ENCODE data around the gene BBC3. TPM values are rescaled to one million over a fixed set of nuclear protein-coding genes. Genes with fewer than 3 reads are reported as not detected.

Gene BBC3
- total RNA-seq, 1 donor from 2014 or later = 14.9 TPM

DNA sequence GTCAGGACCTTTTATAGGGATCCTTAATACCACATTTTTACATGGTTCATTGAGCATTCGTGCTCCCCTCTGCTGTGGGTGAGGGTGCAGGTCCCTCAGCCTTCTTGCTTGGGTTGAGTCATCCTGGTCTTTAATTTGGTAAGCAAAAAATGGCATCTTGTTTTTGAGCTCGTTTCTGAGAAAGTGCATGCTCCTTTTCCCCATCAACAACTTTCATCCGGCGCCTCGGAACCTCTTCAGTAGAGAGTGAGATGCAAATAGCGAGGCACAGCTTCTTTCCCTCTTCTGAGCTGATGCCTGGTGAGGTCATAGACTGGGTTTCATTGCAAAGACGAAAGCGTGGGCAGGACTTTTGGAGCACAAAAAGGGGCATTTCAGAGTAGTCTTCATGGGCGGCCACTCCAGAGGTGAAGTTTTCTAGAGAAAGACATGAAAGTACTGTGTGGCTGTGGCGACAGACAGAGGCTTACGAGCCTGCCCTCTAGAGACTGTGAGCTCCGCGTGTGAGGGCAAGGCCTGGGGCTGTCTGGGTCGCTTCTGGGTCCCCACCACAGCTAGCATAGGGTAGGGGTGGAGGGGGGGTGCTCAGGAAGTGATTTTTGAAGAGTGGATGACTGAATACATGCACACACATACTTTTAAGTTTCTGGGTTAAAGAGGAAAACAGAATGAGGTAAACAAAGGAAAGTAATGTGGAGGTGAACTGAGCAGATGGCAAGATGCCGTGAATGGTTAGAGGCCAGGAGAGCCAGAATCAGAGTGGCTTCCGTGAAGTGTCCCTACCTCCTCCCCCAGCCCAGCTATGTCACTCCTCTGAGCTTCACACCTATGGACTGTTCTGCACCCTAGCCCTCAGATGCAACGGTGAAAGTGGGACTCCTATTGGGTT is 44.3 kb downstream of the BBC3 start:
- H3K27ac ChIP-seq = no peak overlapping the region
- no peak for TF ChIP-seq CTCF (IDR thresholded peaks at IDR 0.05)

DNA sequence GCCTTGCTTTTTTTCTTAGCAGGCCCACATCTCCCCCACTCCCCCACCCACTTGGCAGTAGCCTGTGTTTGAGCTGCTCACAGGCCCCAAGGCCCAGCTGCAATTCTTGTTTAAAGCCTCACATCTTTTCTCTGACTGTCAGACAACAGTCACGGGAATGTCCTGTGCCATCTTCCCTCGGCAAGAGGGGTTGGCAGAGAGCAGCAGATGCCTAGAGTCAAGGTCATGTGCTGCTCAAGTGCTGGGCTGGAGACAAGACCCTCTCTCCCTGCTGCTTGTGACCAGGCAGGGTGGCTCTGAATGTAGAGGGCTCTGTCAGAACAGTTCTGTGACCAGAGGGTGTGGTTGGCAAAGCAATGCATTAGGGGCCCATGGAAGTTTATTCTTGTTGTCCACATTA is 47.4 kb downstream of the BBC3 start:
- Histone ChIP-seq H3K4me3 (no peak overlapping the region), H3K36me3 (peaks cover 7 to 12% of the 10 kb centered on the region in 2 donors), H3K9me3 (no peaks in the 10 kb centered on the region), H3K4me1 (peaks cover 0 to 2% of the 10 kb centered on the region in 2 donors), H3K27ac (peak overlapping the region in 1 of 2 donors; percentile 70), H3K27me3 (no peaks in the 10 kb centered on the region)
- TF ChIP-seq CTCF (IDR thresholded peaks at IDR 0.05) = no peak
- DNase-seq (ENCODE audit: low spot score in 2 of 2) = no peak
- intact Hi-C loops (cut with DNase I) = no loop called here

More for the DNA sequence above, 44.3 kb downstream of the BBC3 start:
- intact Hi-C loops (cut with DNase I) = no loop called here
- H3K36me3 ChIP-seq = peaks cover 0 to 12% of the 10 kb centered on the region in 2 donors
- H3K9me3 ChIP-seq = no peaks in the 10 kb centered on the region
- H3K4me1 ChIP-seq = peaks cover 0 to 27% of the 10 kb centered on the region in 2 donors
- no peaks in the 10 kb centered on the region for H3K27me3 ChIP-seq
- H3K4me3 ChIP-seq = no peak overlapping the region
- DNase-seq (ENCODE audit: low spot score in 2 of 2) = no peak

GRCh38 chr19:47179653-47180310 is 51.2 kb downstream of the BBC3 start:
- H3K9me3 ChIP-seq = no peaks in the 10 kb centered on the region
- peaks cover 10 to 28% of the 10 kb centered on the region in 2 donors for H3K4me1 ChIP-seq
- H3K4me3 ChIP-seq = no peak overlapping the region
- intact Hi-C loops (cut with DNase I) = no loop called here
- no peak for DNase-seq (ENCODE audit: low spot score in 2 of 2)
- H3K27me3 ChIP-seq = no peaks in the 10 kb centered on the region
- H3K27ac ChIP-seq = no peak overlapping the region
- H3K36me3 ChIP-seq = peaks cover 7 to 12% of the 10 kb centered on the region in 2 donors
- TF ChIP-seq CTCF (IDR thresholded peaks at IDR 0.05) = no peak

GRCh38 chr19:47176627-47177090 is 54.3 kb downstream of the BBC3 start:
- TF ChIP-seq CTCF (IDR thresholded peaks at IDR 0.05) = no peak
- H3K27me3 ChIP-seq = no peaks in the 10 kb centered on the region
- peak overlapping the region; percentile 80 to 82 for H3K27ac ChIP-seq
- peak in 1 of 2 donors; percentile 77 for DNase-seq (ENCODE audit: low spot score in 2 of 2)
- no peaks in the 10 kb centered on the region for H3K9me3 ChIP-seq
- intact Hi-C loops (cut with DNase I) = loop anchor here (1.0 to 2.0 kb wide), 2 partner anchors 18 to 50 kb away; no protein-coding TSS in a partner anchor
- peaks cover 16 to 17% of the 10 kb centered on the region in 2 donors for H3K36me3 ChIP-seq
- no peak overlapping the region for H3K4me3 ChIP-seq
- H3K4me1 ChIP-seq = peaks cover 10 to 26% of the 10 kb centered on the region in 2 donors

GRCh38 chr19:47176071-47176626 is 54.9 kb downstream of the BBC3 start:
- Histone ChIP-seq H3K4me3 (no peak overlapping the region), H3K27ac (peak overlapping the region; percentile 80 to 82)
- intact Hi-C loops (cut with DNase I) = loop anchor here (1.0 to 2.0 kb wide), 2 partner anchors 17 to 50 kb away; no protein-coding TSS in a partner anchor

More at GRCh38 chr19:47176071-47176626, 54.9 kb downstream of the BBC3 start:
- H3K9me3 ChIP-seq = no peaks in the 10 kb centered on the region
- H3K4me1 ChIP-seq = peaks cover 10 to 26% of the 10 kb centered on the region in 2 donors
- TF ChIP-seq CTCF (IDR thresholded peaks at IDR 0.05) = no peak
- DNase-seq (ENCODE audit: low spot score in 2 of 2) = no peak
- peaks cover 19 to 22% of the 10 kb centered on the region in 2 donors for H3K36me3 ChIP-seq
- H3K27me3 ChIP-seq = no peaks in the 10 kb centered on the region

Measured in ascending aorta (tissue), 2 donors.